ENCODE measurements around the gene COL4A6. TPM values are rescaled to one million over a fixed set of nuclear protein-coding genes. Genes with fewer than 3 reads are reported as not detected.

The COL4A6 gene
- total RNA-seq, 1 experiment from 2014 or later = 2.4 TPM

- no peak overlapping the region for H3K4me2 ChIP-seq (ENCODE audit: low read length)
- no peak overlapping the region for H3K4me3 ChIP-seq (replicated peaks in 1 of 2; ENCODE audit: low read depth in 1 of 2, low read length in 2 of 2)
- POLR2A ChIA-PET = no interaction called here
- CTCF ChIA-PET = no interaction called here
- TF ChIP-seq SRF (IDR thresholded peaks at IDR 0.05; ENCODE audit: low read depth) = no peak
- no peak for TF ChIP-seq EZH2phosphoT487 (IDR thresholded peaks at IDR 0.05; ENCODE audit: borderline replicate concordance)
- no peak for TF ChIP-seq FOSL1 (IDR thresholded peaks at IDR 0.05; ENCODE audit: low read depth)
- no peak for TF ChIP-seq EZH2 (IDR thresholded peaks at IDR 0.05)
- TF ChIP-seq RAD21 (IDR thresholded peaks at IDR 0.05; ENCODE audit: low read depth) = no peak
- no peak for TF ChIP-seq ZBTB33 (IDR thresholded peaks at IDR 0.05; ENCODE audit: extremely low read depth, insufficient replicate concordance, low read length)
- no peak for TF ChIP-seq SP1 (IDR thresholded peaks at IDR 0.05; ENCODE audit: low read depth)
- TF ChIP-seq SIN3A (IDR thresholded peaks at IDR 0.05; ENCODE audit: low read depth) = no peak
- TF ChIP-seq ATF3 (IDR thresholded peaks at IDR 0.05) = no peak
- TF ChIP-seq CEBPB (IDR thresholded peaks at IDR 0.05; ENCODE audit: low read depth) = no peak
- no peak for TF ChIP-seq POLR2A (IDR thresholded peaks at IDR 0.05; ENCODE audit: borderline replicate concordance, extremely low read depth, insufficient read depth, insufficient read length)
- TF ChIP-seq ELF1 (IDR thresholded peaks at IDR 0.05; ENCODE audit: borderline replicate concordance, low read depth) = no peak
- TF ChIP-seq MAX (IDR thresholded peaks at IDR 0.05) = no peak
- no peak for TF ChIP-seq CBX3 (IDR thresholded peaks at IDR 0.05; ENCODE audit: low read depth)
- TF ChIP-seq JUND (IDR thresholded peaks at IDR 0.05) = no peak
- intact Hi-C loops (cut with micrococcal nuclease) = no loop called here
- H2AFZ ChIP-seq (ENCODE audit: low read depth, low read length, poor library complexity, severe bottlenecking) = no peak overlapping the region
- no TSS peak for BruUV-seq (replicated peaks)
- H3K79me2 ChIP-seq (ENCODE audit: insufficient read depth, low read length) = no peaks in the 10 kb centered on the region
- H3K9me3 ChIP-seq (ENCODE audit: control insufficient read depth in 1 of 2, insufficient read depth in 1 of 2, low read depth in 1 of 2, low read length in 2 of 2) = no peaks in the 10 kb centered on the region
- H3K9ac ChIP-seq (ENCODE audit: low read length) = no peak overlapping the region
- H3K27ac ChIP-seq (ENCODE audit: low read depth, low read length) = no peak overlapping the region
- no peaks in the 10 kb centered on the region for H3K36me3 ChIP-seq (ENCODE audit: control insufficient read depth in 1 of 2, insufficient read depth in 2 of 2, low read length in 2 of 2)
- H3K9me2 ChIP-seq (ENCODE audit: insufficient read depth) = no peaks in the 10 kb centered on the region
- DNase-seq (ENCODE audit: low read depth, low spot score) = no peak
- H3K27me3 ChIP-seq (ENCODE audit: insufficient read depth, low read length) = no peaks in the 10 kb centered on the region
- ATAC-seq = no peak
- no peaks in the 10 kb centered on the region for H4K20me1 ChIP-seq (ENCODE audit: insufficient read depth)
- no peaks in the 10 kb centered on the region for H3K4me1 ChIP-seq (ENCODE audit: control insufficient read depth in 1 of 2, insufficient read depth in 2 of 2, low read length in 2 of 2)
- RAD21 ChIA-PET (ENCODE audit: low non-redundant PET in 1 of 2, low total read pairs in 2 of 2, uncharacterized antibody in 2 of 2, unreplicated experiment in 2 of 2) = no interaction called here
Measured at GRCh38 chrX:108285356-108285755, 152.9 kb downstream of the COL4A6 start.
